OCI-LY7 (cell line): Measurements from ENCODE around the gene PYGB.

Source experiments
- CTCF ChIP-seq: fragments of 200-600 bp; sonication (generic); conservative IDR thresholded peaks from 2 replicates; pipeline ENCODE4 v1.5.1; 2014; ENCODE audit warnings: mild to moderate bottlenecking, antibody characterized with exemption, low read length, moderate library complexity, mixed read lengths
- EZH2phosphoT487 ChIP-seq: fragments of 200-600 bp; sonication (generic); IDR thresholded peaks from 2 replicates; pipeline ENCODE4 v1.6.1; 2018; ENCODE audit warnings: low read depth, borderline replicate concordance, mild to moderate bottlenecking, mixed run types, antibody characterized with exemption, low read length, moderate library complexity, mixed read lengths

GRCh38 chr20:25247000-25247517 lies 826 bp upstream of the PYGB start:
- peak; percentile 54 for TF ChIP-seq CTCF
- TF ChIP-seq EZH2phosphoT487 = no peak
